HepG2 (cell line): Measurements from ENCODE around the gene TIGAR. TPM values are rescaled to one million over a fixed set of nuclear protein-coding genes. Genes with fewer than 3 reads are reported as not detected.

ENCODE experiments used
- ATAC-seq: fragments of 200-7000 bp; cut with Tn5 transposase; 3 replicates; pipeline ENCODE4 v1.9.1; 2020; ENCODE audit warnings: mild to moderate bottlenecking, moderate library complexity
- BruUV-seq: library from RNA; stranded (reverse); fragments of 400-500 nt; replicated peaks from 2 replicates; lab custom pipeline; 2021; lab: Mats Ljungman, UMichigan
- CTCF ChIA-PET: fragments of 300-600 bp; formaldehyde crosslinking; extraction: SDS; loops from one replicate; lab custom pipeline; 2021; ENCODE audit warnings: low total read pairs, inconsistent platforms, low intra/inter-chr PET ratio; lab: Yijun Ruan, JAX
- POLR2A ChIA-PET: fragments of 350-600 bp; sonication (Branson Sonifier 250); formaldehyde crosslinking; loops from one replicate; lab custom pipeline; 2020; ENCODE audit warnings: antibody characterized with exemption, inconsistent platforms; lab: Yijun Ruan, JAX
- DNase-seq: peaks from one replicate; pipeline ENCODE4 v3.0.0-alpha.2; 2015; ENCODE audit warnings: low spot score
- FAIRE-seq: peaks from 3 replicates; lab custom pipeline; 2011; peaks lifted over from hg19 to GRCh38; lab: Jason Lieb, UNC
- H2AFZ ChIP-seq: one replicate; pipeline ENCODE4 v1.6.1; 2011; ENCODE audit warnings: low read length, inconsistent platforms
- H3K27ac ChIP-seq: fragments of 300-600 bp; 3 replicates; pipeline ENCODE4 v1.8.0; 2011; ENCODE audit warnings: mixed run types, mild to moderate bottlenecking, mixed read lengths, low read length, inconsistent platforms; ENCODE audit not compliant: insufficient read depth; ENCODE audit errors: extremely low read length
- H3K27me3 ChIP-seq, 2 experiments: fragments of 200-600 bp in 1 of 2; 2 replicates in 1 of 2; 3 replicates in 1 of 2; pipeline versions ENCODE4 v1.6.0 to v1.8.0; 2011; ENCODE audit warnings: low read length in 2 of 2, mild to moderate bottlenecking in 2 of 2, moderate library complexity in 2 of 2, inconsistent platforms in 1 of 2; ENCODE audit not compliant: insufficient read depth in 2 of 2, control insufficient read depth in 1 of 2
- H3K36me3 ChIP-seq, 2 experiments: fragments of 200-600 bp in 1 of 2; replicated peaks in 1 of 2; 2 replicates in 1 of 2; 3 replicates in 1 of 2; pipeline versions ENCODE4 v1.5.1 to v1.8.0; 2011; ENCODE audit warnings: low read length in 2 of 2, inconsistent platforms in 1 of 2; ENCODE audit not compliant: insufficient read depth in 2 of 2, control insufficient read depth in 1 of 2
- H3K4me1 ChIP-seq: 2 replicates; pipeline ENCODE4 v1.5.1; 2012; ENCODE audit warnings: low read length, inconsistent platforms; ENCODE audit not compliant: insufficient read depth
- H3K4me2 ChIP-seq: 2 replicates; pipeline ENCODE4 v1.6.0; 2011; ENCODE audit warnings: low read depth, low read length, inconsistent platforms
- H3K4me3 ChIP-seq, 3 experiments: fragments of 200-600 bp in 1 of 3; sonication (generic), shearing (Covaris generic) in 1 of 3; replicated peaks in 1 of 3; 2 replicates each; pipeline ENCODE4 v1.5.1; 2011 to 2016; ENCODE audit warnings: low read length in 3 of 3, inconsistent platforms in 2 of 3, low read depth in 2 of 3, mild to moderate bottlenecking in 2 of 3, control low read depth in 1 of 3, mixed read lengths in 1 of 3; ENCODE audit not compliant: insufficient read depth in 1 of 3
- H3K79me2 ChIP-seq: one replicate; pipeline ENCODE4 v1.6.1; 2011; ENCODE audit warnings: low read length, inconsistent platforms; ENCODE audit not compliant: insufficient read depth
- H3K9ac ChIP-seq: 2 replicates; pipeline ENCODE4 v1.6.0; 2011; ENCODE audit warnings: mild to moderate bottlenecking, low read depth, low read length, inconsistent platforms; ENCODE audit not compliant: insufficient read depth
- H3K9me3 ChIP-seq: 2 replicates; pipeline ENCODE4 v1.5.1; 2012; ENCODE audit warnings: mild to moderate bottlenecking, low read length
- H4K20me1 ChIP-seq: 2 replicates; pipeline ENCODE4 v1.6.0; 2011; ENCODE audit warnings: inconsistent platforms, mild to moderate bottlenecking, low read length, moderate library complexity; ENCODE audit not compliant: insufficient read depth
- CBX1 ChIP-seq: IDR thresholded peaks from one replicate; pipeline ENCODE4 v1.6.1; 2016; ENCODE audit warnings: antibody characterized with exemption, low read depth
- KLF13 ChIP-seq: sonication (generic); formaldehyde crosslinking; IDR thresholded peaks from 2 replicates; pipeline ENCODE4 v1.4.0; 2020; ENCODE audit warnings: mild to moderate bottlenecking, missing genetic modification reagents
- MATR3 ChIP-seq: sonication (generic); formaldehyde crosslinking; IDR thresholded peaks from 2 replicates; pipeline ENCODE4 v1.4.0; 2020; ENCODE audit warnings: missing genetic modification reagents
- MEIS1 ChIP-seq: sonication (generic); formaldehyde crosslinking; IDR thresholded peaks from 2 replicates; pipeline ENCODE4 v1.9.0; 2021; ENCODE audit warnings: mild to moderate bottlenecking, missing genetic modification reagents, moderate library complexity, borderline replicate concordance
- RARA ChIP-seq: IDR thresholded peaks from 2 replicates; pipeline ENCODE4 v1.6.1; 2016; ENCODE audit warnings: missing genetic modification reagents, missing compliant biosample characterization
- RFX1 ChIP-seq: fragments of 450-650 bp; IDR thresholded peaks from 2 replicates; pipeline ENCODE4 v1.6.1; 2017
- SNAPC2 ChIP-seq: sonication (generic); formaldehyde crosslinking; IDR thresholded peaks from 2 replicates; pipeline ENCODE4 v1.8.1; 2022; ENCODE audit warnings: mild to moderate bottlenecking, missing genetic modification reagents
- ZC3H4 ChIP-seq: sonication (generic); formaldehyde crosslinking; IDR thresholded peaks from 2 replicates; pipeline ENCODE4 v1.4.0; 2020; ENCODE audit warnings: missing genetic modification reagents, borderline replicate concordance
- ZNF598 ChIP-seq: sonication (generic); formaldehyde crosslinking; IDR thresholded peaks from 2 replicates; pipeline ENCODE4 v1.5.1; 2020; ENCODE audit warnings: mild to moderate bottlenecking, missing genetic modification reagents, borderline replicate concordance
- ZNF660 ChIP-seq: sonication (generic); formaldehyde crosslinking; IDR thresholded peaks from 2 replicates; pipeline ENCODE4 v1.5.1; 2020; ENCODE audit warnings: mild to moderate bottlenecking, low read depth, missing genetic modification reagents, borderline replicate concordance
- ZNF709 ChIP-seq: sonication (generic); formaldehyde crosslinking; IDR thresholded peaks from 2 replicates; pipeline ENCODE4 v1.5.0; 2020; ENCODE audit warnings: mild to moderate bottlenecking, missing genetic modification reagents
- WGBS: methylation state at CpG from one replicate; pipeline ENCODE4 v1.1.6; 2017; ENCODE audit warnings: low lambda C conversion rate; 5-methylcytosine and 5-hydroxymethylcytosine counted together
- in situ Hi-C: cut with HindIII; loops from 2 replicates; pipeline ENCODE4 v1.10.0; 2017; ENCODE audit warnings: low pct_unique_long_range_greater_than_20kb; ENCODE audit not compliant: extremely low pct_ligation_motif_present
- intact Hi-C: fragments of 100-400 bp; cut with micrococcal nuclease; formaldehyde crosslinking; loops from one replicate; pipeline ENCODE4 v1.10.0; 2022; ENCODE audit not compliant: unreplicated experiment
- polyA plus RNA-seq, 8 experiments: library from polyadenylated mRNA; depleted of rRNA in 3 of 8; stranded (reverse) in 7 of 8; unstranded in 1 of 8; fragments of >200 nt; fragmentation: Illumina TruSeq in 4 of 8; extraction: Trizol in 4 of 8; gene quantifications; 2 replicates each; pipeline versions ENCODE4 v1.2.1 to v1.2.3, GENCODE V29; 2011 to 2016; ENCODE audit warnings: low read depth in 4 of 8, missing spikeins in 1 of 8, mixed read lengths in 1 of 8; ENCODE audit not compliant: insufficient read depth in 1 of 8
- total RNA-seq, 5 experiments: library from RNA; depleted of rRNA; stranded (reverse); fragments of >200 nt; fragmentation: Illumina TruSeq; extraction: Trizol; gene quantifications; 2 replicates each; pipeline ENCODE4 v1.2.3, GENCODE V29; 2016; ENCODE audit warnings: low read depth in 1 of 5
- TF ChIP-seq, protein P1 (sequence below): sonication (generic); formaldehyde crosslinking; IDR thresholded peaks from 2 replicates; pipeline ENCODE4 v1.4.0; 2020; ENCODE audit warnings: missing genetic modification reagents, low read depth, mild to moderate bottlenecking, borderline replicate concordance

The TIGAR gene
- total and polyA plus RNA-seq, 2 of the 13 experiments (the other 11 are each of a cell fraction or from before 2014, with no cell fraction given): 2.6 to 21.8 TPM

DNA sequence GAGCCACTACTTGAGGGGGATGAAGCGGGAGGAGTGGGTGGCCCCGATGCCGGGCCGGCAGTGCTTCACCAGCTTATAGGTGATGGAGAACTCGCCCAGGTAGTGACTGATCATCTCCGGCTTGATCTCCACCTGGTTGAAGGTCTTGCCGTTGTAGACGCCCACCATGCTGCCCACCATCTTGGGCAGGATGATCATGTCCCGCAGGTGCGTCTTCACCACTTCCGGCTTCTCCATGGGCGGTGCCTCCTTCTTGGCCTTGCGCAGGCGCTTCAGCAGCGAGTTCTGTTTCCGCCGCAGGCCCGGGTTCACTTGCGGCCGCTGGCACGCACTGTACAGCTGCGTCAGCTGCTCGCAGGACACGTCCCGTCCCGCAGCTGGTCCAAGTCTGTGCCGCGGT lies 3.4 kb downstream of the TIGAR start:
- no peak overlapping the region for H3K4me3 ChIP-seq
- in situ Hi-C loops (no loop called here), intact Hi-C loops (no loop called here)
- H4K20me1 ChIP-seq: no peaks in the 10 kb centered on the region
- TF ChIP-seq ZNF709: no peak
- TF ChIP-seq MATR3: no peak
- TF ChIP-seq MEIS1: no peak
- no peak for TF ChIP-seq ZNF660 (CRISPR knock-in tag)
- TF ChIP-seq RFX1: no peak
- TF ChIP-seq, protein P1, sequence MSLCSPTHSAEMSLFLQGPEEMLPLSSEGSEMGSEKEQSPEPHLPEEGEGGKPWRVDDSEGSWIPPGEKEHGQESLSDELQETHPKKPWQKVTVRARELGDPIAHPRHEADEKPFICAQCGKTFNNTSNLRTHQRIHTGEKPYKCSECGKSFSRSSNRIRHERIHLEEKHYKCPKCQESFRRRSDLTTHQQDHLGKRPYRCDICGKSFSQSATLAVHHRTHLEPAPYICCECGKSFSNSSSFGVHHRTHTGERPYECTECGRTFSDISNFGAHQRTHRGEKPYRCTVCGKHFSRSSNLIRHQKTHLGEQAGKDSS (CRISPR knock-in tag): no peak
- no peak for TF ChIP-seq SNAPC2
- TF ChIP-seq CBX1: no peak
- TF ChIP-seq KLF13 (CRISPR knock-in tag): no peak
- TF ChIP-seq RARA (CRISPR knock-in tag): no peak
- TF ChIP-seq ZC3H4 (CRISPR knock-in tag): no peak
- no peak for TF ChIP-seq ZNF598 (CRISPR knock-in tag)
- no peak overlapping the region for H3K9ac ChIP-seq
- peaks cover 25% of the 10 kb centered on the region for H3K4me1 ChIP-seq
- H2AFZ ChIP-seq: no peak overlapping the region
- no peak for FAIRE-seq
- H3K79me2 ChIP-seq: peaks cover 18% of the 10 kb centered on the region
- no peak for ATAC-seq
- BruUV-seq: no TSS peak
- DNase-seq: no peak
- H3K36me3 ChIP-seq: peaks cover 0 to under 1% of the 10 kb centered on the region in 2 experiments; a peak in 2 of 5 replicates
- H3K27me3 ChIP-seq: no peaks in the 10 kb centered on the region; a peak in 1 of 5 replicates
- POLR2A ChIA-PET: no interaction called here
- WGBS: 98% methylated on average over 28 of the region's 28 CpGs
- CTCF ChIA-PET: no interaction called here
- no peaks in the 10 kb centered on the region for H3K9me3 ChIP-seq
- H3K27ac ChIP-seq: no peak overlapping the region
- H3K4me2 ChIP-seq: no peak overlapping the region
